ENCODE results near the gene BRD3. TPM values are rescaled to one million over a fixed set of nuclear protein-coding genes. Genes with fewer than 3 reads are reported as not detected.
A peak's percentile ranks its signal among the peaks of the same experiment; 100 is the strongest.

BRD3 gene
- polyA plus RNA-seq, 3 donors: 16.4 to 18.2 (median 17.1) TPM

DNA sequence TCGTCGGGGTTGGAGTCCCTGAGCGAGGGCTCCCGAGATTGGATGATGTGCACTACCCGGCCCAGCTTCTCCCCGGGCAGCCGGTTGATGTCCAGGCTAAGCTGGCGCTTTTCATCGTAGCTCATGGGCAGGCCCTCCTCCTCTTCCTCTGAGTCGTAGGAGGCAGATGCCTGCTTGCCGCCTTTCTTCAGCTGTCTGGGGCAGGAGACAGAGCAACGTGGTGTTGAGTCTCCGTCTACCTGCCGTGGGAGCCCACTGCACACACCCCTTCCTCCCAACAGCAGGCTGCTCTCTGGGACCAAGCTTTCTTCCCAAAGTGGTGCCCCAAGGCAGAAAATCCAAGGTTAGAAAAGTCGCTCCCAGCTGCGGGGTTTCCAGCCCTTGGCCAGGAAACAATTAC is 31.7 kb downstream of the BRD3 start:
- no peaks in the 10 kb centered on the region for H3K27me3 ChIP-seq (ENCODE audit: control insufficient read depth in 2 of 2, insufficient read depth in 2 of 2, low read length in 2 of 2)
- Mint-ChIP-seq H3K36me3 (peaks cover 82 to 96% of the 10 kb centered on the region in 2 donors), H3K27me3 (ENCODE audit: low read depth in 3 of 3) (peaks cover 0 to 2% (median 0%) of the 10 kb centered on the region in 3 donors), H3K9me3 (peaks cover 0 to 2% (median 0%) of the 10 kb centered on the region in 7 donors), H3K27ac (peak overlapping the region in 4 of 7 donors; percentile 7 to 29 (median 19)), H3K4me1 (no peaks in the 10 kb centered on the region), H3K4me3 (no peak overlapping the region)
- H3K9me3 ChIP-seq (replicated peaks in 1 of 2; ENCODE audit: control insufficient read depth in 1 of 2, insufficient read depth in 1 of 2, low read length in 2 of 2): no peaks in the 10 kb centered on the region
- peaks cover 48% of the 10 kb centered on the region for H4K20me1 ChIP-seq (ENCODE audit: insufficient read depth, low read length)
- no peak overlapping the region for H3K4me2 ChIP-seq (replicated peaks; ENCODE audit: extremely low read depth, low read length, poor library complexity, severe bottlenecking)
- H3K27ac ChIP-seq (ENCODE audit: low read depth in 1 of 2, low read length in 2 of 2): no peak overlapping the region
- DNase-seq: no peak
- peaks cover 77 to 95% of the 10 kb centered on the region in 2 donors for H3K36me3 ChIP-seq (replicated peaks in 1 of 2; ENCODE audit: control insufficient read depth in 1 of 2, insufficient read depth in 2 of 2, low read length in 2 of 2)
- H2AFZ ChIP-seq (ENCODE audit: insufficient read depth, low read depth, low read length, poor library complexity, severe bottlenecking): no peak overlapping the region
- H3K9ac ChIP-seq (ENCODE audit: insufficient read depth, low read length, poor library complexity, severe bottlenecking): no peak overlapping the region
- no peak for TF ChIP-seq CTCF (IDR thresholded peaks at IDR 0.05)
- H3K4me3 ChIP-seq (replicated peaks in 1 of 3; ENCODE audit: low read depth in 2 of 3, low read length in 3 of 3): no peak overlapping the region
- intact Hi-C loops (cut with micrococcal nuclease): no loop called here
- H3K79me2 ChIP-seq (ENCODE audit: insufficient read depth, low read length): no peaks in the 10 kb centered on the region
- 97% methylated on average over 9 of the region's 16 CpGs for WGBS (ENCODE audit: insufficient coverage)
- peaks cover 0 to under 1% of the 10 kb centered on the region in 2 donors for H3K4me1 ChIP-seq (ENCODE audit: control insufficient read depth in 1 of 2, insufficient read depth in 2 of 2, low read length in 2 of 2)

DNA sequence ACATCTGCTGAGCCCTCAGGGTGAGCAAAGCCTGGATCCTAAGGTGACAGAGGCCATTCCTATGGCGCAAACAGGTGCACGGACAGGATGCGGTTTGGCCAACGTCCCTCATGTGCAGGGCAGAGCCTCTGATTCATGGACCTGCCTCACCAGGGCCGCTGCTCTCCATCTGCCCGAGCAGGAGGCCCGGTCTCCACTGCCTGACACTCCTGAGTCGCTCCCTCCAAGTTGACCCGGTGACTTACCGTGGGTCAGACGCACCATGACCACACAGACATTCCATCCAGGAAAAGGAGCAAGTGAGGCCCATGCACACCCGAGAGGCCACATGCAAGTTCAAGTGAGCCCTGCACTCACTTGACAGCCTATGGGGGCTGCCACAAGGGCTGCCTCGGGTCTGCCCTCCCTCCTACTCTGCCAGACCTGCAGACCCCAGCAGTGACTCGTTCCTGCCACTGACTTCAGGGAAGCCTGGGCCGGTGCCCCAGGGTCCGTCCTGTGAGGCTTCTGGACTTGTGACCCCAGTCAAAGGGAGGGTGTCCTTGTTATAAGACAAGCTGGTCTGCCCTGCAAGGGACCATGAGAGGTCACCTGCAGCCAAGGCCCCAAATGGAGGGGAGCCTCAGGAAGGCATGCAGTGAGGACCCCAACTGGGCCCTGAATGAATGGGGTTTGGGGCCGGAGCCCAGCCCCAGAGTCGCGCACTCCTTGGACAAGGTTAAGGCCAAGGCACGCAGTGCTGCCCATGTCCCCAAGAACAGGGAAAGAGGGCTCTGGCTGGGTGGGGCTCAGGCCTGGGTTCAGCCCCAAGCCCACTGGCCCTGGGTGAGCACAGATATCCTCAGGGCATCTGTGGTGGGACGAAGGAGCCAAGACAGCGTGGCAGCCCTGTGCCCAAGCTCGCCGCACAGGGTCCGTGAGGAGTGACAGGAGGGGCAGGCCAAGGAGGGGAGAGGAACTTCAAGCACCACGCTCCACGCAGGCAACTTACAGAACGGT is 32.5 kb downstream of the BRD3 start:
- H3K9me3 Mint-ChIP-seq: peaks cover 0 to 2% (median 0%) of the 10 kb centered on the region in 7 donors
- Histone ChIP-seq H2AFZ (ENCODE audit: insufficient read depth, low read depth, low read length, poor library complexity, severe bottlenecking) (no peak overlapping the region), H3K36me3 (replicated peaks in 1 of 2; ENCODE audit: control insufficient read depth in 1 of 2, insufficient read depth in 2 of 2, low read length in 2 of 2) (peaks cover 77 to 95% of the 10 kb centered on the region in 2 donors), H4K20me1 (ENCODE audit: insufficient read depth, low read length) (peaks cover 40% of the 10 kb centered on the region), H3K79me2 (ENCODE audit: insufficient read depth, low read length) (no peaks in the 10 kb centered on the region), H3K4me3 (replicated peaks in 1 of 3; ENCODE audit: low read depth in 2 of 3, low read length in 3 of 3) (no peak overlapping the region), H3K4me1 (ENCODE audit: control insufficient read depth in 1 of 2, insufficient read depth in 2 of 2, low read length in 2 of 2) (no peaks in the 10 kb centered on the region), H3K27me3 (ENCODE audit: control insufficient read depth in 2 of 2, insufficient read depth in 2 of 2, low read length in 2 of 2) (no peaks in the 10 kb centered on the region), H3K27ac (ENCODE audit: low read depth in 1 of 2, low read length in 2 of 2) (no peak overlapping the region), H3K9ac (ENCODE audit: insufficient read depth, low read length, poor library complexity, severe bottlenecking) (no peak overlapping the region), H3K9me3 (replicated peaks in 1 of 2; ENCODE audit: control insufficient read depth in 1 of 2, insufficient read depth in 1 of 2, low read length in 2 of 2) (no peaks in the 10 kb centered on the region), H3K4me2 (replicated peaks; ENCODE audit: extremely low read depth, low read length, poor library complexity, severe bottlenecking) (no peak overlapping the region)
- intact Hi-C loops (cut with micrococcal nuclease): no loop called here
- no peaks in the 10 kb centered on the region for H3K4me1 Mint-ChIP-seq
- H3K27me3 Mint-ChIP-seq (ENCODE audit: low read depth in 3 of 3): peaks cover 0 to 2% (median 0%) of the 10 kb centered on the region in 3 donors
- H3K4me3 Mint-ChIP-seq: no peak overlapping the region
- no peak for DNase-seq
- H3K27ac Mint-ChIP-seq: peak overlapping the region in 1 of 7 donors; percentile 48
- WGBS (ENCODE audit: insufficient coverage): 97% methylated on average over 25 of the region's 28 CpGs
- no peak for TF ChIP-seq CTCF (IDR thresholded peaks at IDR 0.05)
- H3K36me3 Mint-ChIP-seq: peaks cover 82 to 95% of the 10 kb centered on the region in 2 donors
